ENCODE measurements around the gene KRT36.

KRT36 gene

GRCh38 chr17:41529491-41529915 lies 39.8 kb upstream of the KRT36 start:
- no peaks in the 10 kb centered on the region for H3K9me2 ChIP-seq (ENCODE audit: low read depth, low read length)
- no peaks in the 10 kb centered on the region for H4K20me1 ChIP-seq (ENCODE audit: insufficient read depth, low read length)
- H3K4me3 ChIP-seq (ENCODE audit: low read depth, low read length, poor library complexity, severe bottlenecking): no peak overlapping the region
- H2AFZ ChIP-seq (ENCODE audit: low read length): no peak overlapping the region
- H3K36me3 ChIP-seq (ENCODE audit: insufficient read depth, low read length): no peaks in the 10 kb centered on the region
- no peaks in the 10 kb centered on the region for H3K4me1 ChIP-seq (ENCODE audit: insufficient read depth, low read length, severe bottlenecking)
- H3K27ac ChIP-seq (ENCODE audit: low read depth, low read length, poor library complexity, severe bottlenecking): no peak overlapping the region
- H3K9ac ChIP-seq (ENCODE audit: low read length): no peak overlapping the region
- H3K9me3 ChIP-seq (ENCODE audit: low read length): no peaks in the 10 kb centered on the region
- TF ChIP-seq EZH2 (IDR thresholded peaks at IDR 0.05; ENCODE audit: borderline replicate concordance, low read length) (no peak), CTCF (IDR thresholded peaks at IDR 0.05; ENCODE audit: low read length) (no peak)
- H3K27me3 ChIP-seq (ENCODE audit: insufficient read depth, low read length): no peaks in the 10 kb centered on the region
- no peaks in the 10 kb centered on the region for H3K79me2 ChIP-seq (ENCODE audit: insufficient read depth, low read length)
- no peaks in the 10 kb centered on the region for H3F3A ChIP-seq (ENCODE audit: insufficient read depth, low read length)
- no peak overlapping the region for H3K4me2 ChIP-seq (ENCODE audit: low read length)

GRCh38 chr17:41528959-41529353 lies 39.2 kb upstream of the KRT36 start:
- Histone ChIP-seq H3K9me2 (ENCODE audit: low read depth, low read length) (no peaks in the 10 kb centered on the region), H3F3A (ENCODE audit: insufficient read depth, low read length) (no peaks in the 10 kb centered on the region), H3K27me3 (ENCODE audit: insufficient read depth, low read length) (no peaks in the 10 kb centered on the region), H3K79me2 (ENCODE audit: insufficient read depth, low read length) (no peaks in the 10 kb centered on the region), H3K4me3 (ENCODE audit: low read depth, low read length, poor library complexity, severe bottlenecking) (no peak overlapping the region), H4K20me1 (ENCODE audit: insufficient read depth, low read length) (no peaks in the 10 kb centered on the region), H2AFZ (ENCODE audit: low read length) (no peak overlapping the region), H3K4me1 (ENCODE audit: insufficient read depth, low read length, severe bottlenecking) (no peaks in the 10 kb centered on the region), H3K27ac (ENCODE audit: low read depth, low read length, poor library complexity, severe bottlenecking) (no peak overlapping the region), H3K9ac (ENCODE audit: low read length) (no peak overlapping the region), H3K4me2 (ENCODE audit: low read length) (no peak overlapping the region), H3K9me3 (ENCODE audit: low read length) (no peaks in the 10 kb centered on the region), H3K36me3 (ENCODE audit: insufficient read depth, low read length) (no peaks in the 10 kb centered on the region)
- TF ChIP-seq CTCF (IDR thresholded peaks at IDR 0.05; ENCODE audit: low read length) (no peak), EZH2 (IDR thresholded peaks at IDR 0.05; ENCODE audit: borderline replicate concordance, low read length) (no peak)

- Histone ChIP-seq H3K9ac (ENCODE audit: low read length) (no peak overlapping the region), H3K27ac (ENCODE audit: low read depth, low read length, poor library complexity, severe bottlenecking) (no peak overlapping the region)
- TF ChIP-seq EZH2 (IDR thresholded peaks at IDR 0.05; ENCODE audit: borderline replicate concordance, low read length) (no peak), CTCF (IDR thresholded peaks at IDR 0.05; ENCODE audit: low read length) (no peak)
These were observed 37.6 kb upstream of the KRT36 start for GRCh38 chr17:41527063-41528023.

More at GRCh38 chr17:41527063-41528023, 37.6 kb upstream of the KRT36 start:
- Histone ChIP-seq H3K36me3 (ENCODE audit: insufficient read depth, low read length) (no peaks in the 10 kb centered on the region), H3K4me3 (ENCODE audit: low read depth, low read length, poor library complexity, severe bottlenecking) (no peak overlapping the region), H3K27me3 (ENCODE audit: insufficient read depth, low read length) (0 out of 2 replicates have a peak, but pooled peaks cover 3% of the 10 kb centered on the region), H4K20me1 (ENCODE audit: insufficient read depth, low read length) (no peaks in the 10 kb centered on the region), H3K4me2 (ENCODE audit: low read length) (no peak overlapping the region), H3K9me3 (ENCODE audit: low read length) (no peaks in the 10 kb centered on the region), H3K9me2 (ENCODE audit: low read depth, low read length) (no peaks in the 10 kb centered on the region), H3K79me2 (ENCODE audit: insufficient read depth, low read length) (no peaks in the 10 kb centered on the region), H3F3A (ENCODE audit: insufficient read depth, low read length) (no peaks in the 10 kb centered on the region), H2AFZ (ENCODE audit: low read length) (no peak overlapping the region), H3K4me1 (ENCODE audit: insufficient read depth, low read length, severe bottlenecking) (no peaks in the 10 kb centered on the region)

Data from OCI-LY1 (cell line).